Measurements from ENCODE around the gene NQO2. TPM values are rescaled to one million over a fixed set of nuclear protein-coding genes. Genes with fewer than 3 reads are reported as not detected.
A peak's percentile ranks its signal among the peaks of the same experiment; 100 is the strongest.
"Not testable (repeated sequence)": the region's sequence is repeated elsewhere in the genome, so short reads cannot be mapped to it uniquely, and the experiment has no call there.

The NQO2 gene
- total RNA-seq, 1 donor from 2014 or later: 5.7 TPM

- Histone ChIP-seq H3K27me3 (ENCODE audit: control insufficient read depth in 3 of 3, insufficient read depth in 3 of 3, low read length in 3 of 3) (no peaks in the 10 kb centered on the region), H3K4me1 (ENCODE audit: control insufficient read depth in 3 of 3, insufficient read depth in 3 of 3, low read length in 3 of 3) (peaks cover 8 to 19% (median 9%) of the 10 kb centered on the region in 3 donors), H3K4me3 (ENCODE audit: low read length in 3 of 3) (peak overlapping the region; percentile 94 to 98 (median 95)), H3K27ac (ENCODE audit: low read depth, low read length) (peak overlapping the region; percentile 98), H3K9me3 (ENCODE audit: control insufficient read depth in 3 of 3, low read length in 3 of 3) (no peaks in the 10 kb centered on the region), H3K36me3 (ENCODE audit: control insufficient read depth in 3 of 3, insufficient read depth in 3 of 3, low read length in 3 of 3) (no peaks in the 10 kb centered on the region), H3K9ac (ENCODE audit: low read depth in 1 of 3, low read length in 3 of 3) (peak overlapping the region; percentile 90 to 95 (median 92))
Measured at GRCh38 chr6:2988094-2988425, 11.6 kb upstream of the NQO2 start.

DNA sequence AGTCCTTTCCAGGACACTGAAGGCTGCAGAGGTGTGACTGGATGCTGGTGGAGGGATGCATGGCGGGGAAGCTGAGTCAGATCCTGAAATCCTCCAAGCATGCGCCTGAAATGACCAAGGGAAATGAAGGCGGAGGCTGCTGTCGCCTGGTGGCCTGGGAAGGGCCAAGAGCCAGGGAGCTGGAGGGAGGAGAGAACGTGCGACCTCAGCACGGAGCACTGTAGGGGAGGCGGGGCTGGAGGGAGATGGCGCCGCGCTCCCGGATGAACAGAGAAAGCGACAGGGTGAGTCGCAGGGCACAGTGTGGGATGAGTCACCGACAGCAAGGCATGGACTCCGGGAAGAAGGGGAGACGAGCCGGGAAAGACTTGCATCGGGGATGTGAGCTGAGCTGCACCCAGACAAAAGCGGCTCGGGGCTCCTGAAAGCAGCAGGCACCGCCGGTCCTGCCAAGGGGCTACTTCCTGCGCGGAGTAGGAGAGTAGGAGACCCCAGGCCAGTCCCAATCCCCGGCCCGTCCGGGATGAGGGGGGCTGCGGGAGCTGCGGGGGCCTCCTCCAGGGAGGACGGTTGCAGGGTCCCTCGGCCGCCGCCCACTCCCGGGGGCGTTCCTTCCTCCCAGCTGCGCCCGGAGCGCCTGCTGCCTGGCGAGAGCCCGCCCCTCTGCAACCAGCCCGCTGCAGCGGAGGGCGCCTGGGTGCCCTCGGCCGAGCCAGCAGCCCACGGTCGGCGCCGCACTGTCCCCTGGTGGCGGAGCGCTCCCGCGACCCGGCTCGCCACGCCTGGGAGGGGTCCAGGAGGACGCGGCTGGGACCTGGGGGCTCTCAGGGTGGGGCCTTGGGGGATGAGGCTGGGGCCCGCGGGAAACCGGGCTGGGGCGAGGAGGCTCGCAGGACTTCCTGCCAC, 11.0 kb upstream of the NQO2 start:
- Histone ChIP-seq H3K4me1 (ENCODE audit: control insufficient read depth in 3 of 3, insufficient read depth in 3 of 3, low read length in 3 of 3) (peaks cover 8 to 19% (median 9%) of the 10 kb centered on the region in 3 donors), H3K27me3 (ENCODE audit: control insufficient read depth in 3 of 3, insufficient read depth in 3 of 3, low read length in 3 of 3) (no peaks in the 10 kb centered on the region), H3K27ac (ENCODE audit: low read depth, low read length) (peak overlapping the region; percentile 98), H3K4me3 (ENCODE audit: low read length in 3 of 3) (peak overlapping the region; percentile 94 to 98 (median 95)), H3K9ac (ENCODE audit: low read depth in 1 of 3, low read length in 3 of 3) (peak overlapping the region; percentile 92 to 99 (median 95)), H3K9me3 (ENCODE audit: control insufficient read depth in 3 of 3, low read length in 3 of 3) (no peaks in the 10 kb centered on the region), H3K36me3 (ENCODE audit: control insufficient read depth in 3 of 3, insufficient read depth in 3 of 3, low read length in 3 of 3) (no peaks in the 10 kb centered on the region)

DNA sequence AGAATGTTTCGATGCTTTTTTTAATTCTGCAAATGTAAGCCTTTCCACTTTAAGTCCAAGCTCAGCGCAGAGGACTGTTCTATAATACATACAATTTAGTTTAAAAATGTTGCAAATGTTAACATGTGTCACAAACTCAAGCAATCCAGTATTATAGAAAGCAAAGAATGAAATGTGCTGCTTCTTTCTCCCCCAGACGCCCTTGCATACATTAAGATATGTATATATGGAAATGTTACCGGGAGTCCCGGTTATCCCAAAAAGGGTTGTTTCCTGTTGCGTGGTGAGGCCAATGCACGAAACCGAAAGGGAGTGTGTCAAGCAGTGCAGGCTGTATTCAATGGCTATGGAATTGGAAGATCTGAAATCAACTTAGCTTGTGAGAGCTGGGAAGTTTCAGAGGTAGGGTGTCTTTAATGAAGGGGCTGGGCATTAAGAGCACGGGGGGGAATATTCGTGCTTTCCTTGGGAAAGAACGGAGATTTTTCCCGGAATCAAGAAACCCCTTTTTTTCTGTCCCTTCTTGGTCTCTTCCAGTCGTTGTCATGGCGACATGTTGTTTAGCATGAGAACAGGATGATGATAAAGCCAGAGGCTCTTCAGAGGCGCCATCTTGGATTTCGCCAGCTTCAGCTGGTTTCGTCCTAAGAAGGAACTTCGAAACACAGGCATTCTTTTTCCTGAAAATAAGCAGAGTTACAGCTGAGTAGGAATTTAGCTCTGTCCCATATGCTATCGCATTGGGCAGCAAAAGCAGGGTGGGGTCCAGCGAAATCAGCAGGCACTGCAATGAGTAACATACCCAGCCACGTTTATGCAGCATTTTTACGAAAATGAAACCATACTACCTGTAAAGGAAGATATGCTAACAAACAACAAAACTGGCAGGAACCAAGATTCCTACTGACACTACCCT, 10.1 kb upstream of the NQO2 start:
- Histone ChIP-seq H3K27ac (ENCODE audit: low read depth, low read length) (peak overlapping the region; percentile 98), H3K36me3 (ENCODE audit: control insufficient read depth in 3 of 3, insufficient read depth in 3 of 3, low read length in 3 of 3) (no peaks in the 10 kb centered on the region), H3K27me3 (ENCODE audit: control insufficient read depth in 3 of 3, insufficient read depth in 3 of 3, low read length in 3 of 3) (no peaks in the 10 kb centered on the region), H3K9ac (ENCODE audit: low read depth in 1 of 3, low read length in 3 of 3) (peak overlapping the region; percentile 92 to 99 (median 95)), H3K4me1 (ENCODE audit: control insufficient read depth in 3 of 3, insufficient read depth in 3 of 3, low read length in 3 of 3) (peaks cover 8 to 19% (median 9%) of the 10 kb centered on the region in 3 donors), H3K9me3 (ENCODE audit: control insufficient read depth in 3 of 3, low read length in 3 of 3) (no peaks in the 10 kb centered on the region), H3K4me3 (ENCODE audit: low read length in 3 of 3) (peak overlapping the region; percentile 94 to 98 (median 95))

DNA sequence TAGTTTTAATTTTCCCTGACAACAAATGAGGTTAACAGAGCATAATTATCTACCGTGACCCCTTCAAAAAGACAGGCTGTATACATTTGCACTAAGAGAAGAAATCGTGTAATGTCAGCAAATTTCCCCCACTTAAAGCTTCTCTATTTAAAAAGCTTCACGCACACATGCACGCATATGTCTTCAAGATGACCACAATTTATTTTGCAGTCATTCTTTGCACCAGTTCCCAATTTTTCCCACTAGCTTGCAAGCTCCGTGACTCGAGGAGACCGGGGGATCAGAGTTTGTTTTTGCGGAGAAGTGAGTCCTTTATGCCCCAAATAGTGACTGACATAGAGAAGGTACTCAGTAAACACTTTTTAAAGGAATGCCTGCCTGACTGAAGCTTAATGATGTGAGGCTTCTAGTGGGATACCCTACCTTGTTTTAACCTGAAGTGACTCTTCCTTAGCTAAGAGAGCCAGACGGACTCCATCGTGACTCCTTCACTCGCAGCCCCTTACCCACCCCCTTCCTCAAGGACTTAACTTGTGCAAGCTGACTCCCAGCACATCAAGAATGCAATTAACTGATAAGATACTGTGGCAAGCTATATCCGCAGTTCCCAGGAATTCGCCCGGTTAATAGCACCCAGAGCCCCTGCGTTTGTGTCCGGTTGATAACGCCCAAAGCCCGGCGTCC, 9.3 kb upstream of the NQO2 start:
- Histone ChIP-seq H3K27me3 (ENCODE audit: control insufficient read depth in 3 of 3, insufficient read depth in 3 of 3, low read length in 3 of 3) (no peaks in the 10 kb centered on the region), H3K9me3 (ENCODE audit: control insufficient read depth in 3 of 3, low read length in 3 of 3) (no peaks in the 10 kb centered on the region), H3K9ac (ENCODE audit: low read depth in 1 of 3, low read length in 3 of 3) (peak overlapping the region; percentile 92 to 99 (median 95)), H3K4me3 (ENCODE audit: low read length in 3 of 3) (peak overlapping the region; percentile 94 to 98 (median 95)), H3K4me1 (ENCODE audit: control insufficient read depth in 3 of 3, insufficient read depth in 3 of 3, low read length in 3 of 3) (peaks cover 8 to 19% (median 9%) of the 10 kb centered on the region in 3 donors), H3K36me3 (ENCODE audit: control insufficient read depth in 3 of 3, insufficient read depth in 3 of 3, low read length in 3 of 3) (no peaks in the 10 kb centered on the region), H3K27ac (ENCODE audit: low read depth, low read length) (peak overlapping the region; percentile 98)

DNA sequence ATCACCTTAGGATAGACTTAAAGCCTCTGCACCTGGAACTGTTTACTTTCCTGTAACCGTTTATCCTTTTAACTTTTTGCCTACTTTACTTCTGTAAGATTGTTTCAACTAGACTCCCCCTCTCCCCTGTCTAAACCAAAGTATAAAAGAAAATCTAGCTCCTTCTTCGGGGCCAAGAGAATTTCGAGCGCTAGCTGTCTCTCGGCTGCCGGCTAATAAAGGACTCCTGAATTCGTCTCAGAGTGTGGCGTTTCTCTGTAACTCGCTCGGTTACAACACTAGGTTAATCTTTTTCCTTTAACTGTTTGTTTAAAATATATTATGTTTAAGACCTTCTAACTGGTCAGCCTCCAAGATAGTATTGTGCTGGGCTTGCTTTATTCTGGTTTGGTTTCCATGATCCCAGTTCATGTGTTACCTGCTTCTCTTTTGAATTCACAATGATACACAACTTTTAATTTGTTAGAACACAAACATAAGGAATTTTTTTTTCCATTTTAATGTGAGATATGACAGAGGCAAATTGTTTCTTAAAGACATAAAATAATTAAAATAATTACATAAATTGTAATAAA, 8.7 kb upstream of the NQO2 start:
- Histone ChIP-seq H3K27me3 (ENCODE audit: control insufficient read depth in 3 of 3, insufficient read depth in 3 of 3, low read length in 3 of 3) (no peaks in the 10 kb centered on the region), H3K4me3 (ENCODE audit: low read length in 3 of 3) (peak overlapping the region; percentile 94 to 98 (median 95)), H3K4me1 (ENCODE audit: control insufficient read depth in 3 of 3, insufficient read depth in 3 of 3, low read length in 3 of 3) (peaks cover 8 to 19% (median 9%) of the 10 kb centered on the region in 3 donors), H3K9me3 (ENCODE audit: control insufficient read depth in 3 of 3, low read length in 3 of 3) (no peaks in the 10 kb centered on the region), H3K9ac (ENCODE audit: low read depth in 1 of 3, low read length in 3 of 3) (peak overlapping the region; percentile 92 to 99 (median 95)), H3K27ac (ENCODE audit: low read depth, low read length) (peak overlapping the region; percentile 98), H3K36me3 (ENCODE audit: control insufficient read depth in 3 of 3, insufficient read depth in 3 of 3, low read length in 3 of 3) (no peaks in the 10 kb centered on the region)

DNA sequence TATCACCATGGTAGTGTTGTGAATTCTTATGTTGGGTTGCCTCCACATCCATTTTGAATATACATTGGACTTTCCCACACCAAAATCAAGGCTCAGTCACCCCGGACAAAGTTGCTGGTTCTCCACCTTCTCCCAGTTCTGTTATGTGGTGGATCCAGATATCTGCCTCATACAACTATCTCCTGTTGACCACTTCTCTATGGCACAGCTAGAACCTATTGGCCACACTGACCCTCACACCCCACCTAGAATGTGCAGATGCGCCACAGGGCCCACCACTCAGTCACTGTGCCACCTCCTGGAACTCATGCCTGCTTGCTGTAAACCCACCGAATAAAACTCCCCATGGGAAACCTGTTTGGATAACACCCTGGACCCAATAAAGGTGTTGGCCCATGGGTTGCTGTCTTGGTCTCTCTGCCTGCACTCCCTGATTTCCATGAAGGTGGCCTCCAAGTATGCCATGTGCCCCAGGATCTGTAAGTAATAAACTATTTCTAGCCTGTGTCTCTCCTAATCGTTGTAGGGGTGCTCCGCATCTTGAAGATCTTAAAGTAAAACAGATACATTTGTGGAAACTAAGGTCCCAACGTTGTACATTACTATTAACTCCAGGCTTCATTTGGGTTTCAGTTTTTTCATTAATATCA, 7.2 kb upstream of the NQO2 start:
- Histone ChIP-seq H3K4me3 (ENCODE audit: low read length in 3 of 3) (no peak overlapping the region), H3K36me3 (ENCODE audit: control insufficient read depth in 3 of 3, insufficient read depth in 3 of 3, low read length in 3 of 3) (no peaks in the 10 kb centered on the region)

DNA sequence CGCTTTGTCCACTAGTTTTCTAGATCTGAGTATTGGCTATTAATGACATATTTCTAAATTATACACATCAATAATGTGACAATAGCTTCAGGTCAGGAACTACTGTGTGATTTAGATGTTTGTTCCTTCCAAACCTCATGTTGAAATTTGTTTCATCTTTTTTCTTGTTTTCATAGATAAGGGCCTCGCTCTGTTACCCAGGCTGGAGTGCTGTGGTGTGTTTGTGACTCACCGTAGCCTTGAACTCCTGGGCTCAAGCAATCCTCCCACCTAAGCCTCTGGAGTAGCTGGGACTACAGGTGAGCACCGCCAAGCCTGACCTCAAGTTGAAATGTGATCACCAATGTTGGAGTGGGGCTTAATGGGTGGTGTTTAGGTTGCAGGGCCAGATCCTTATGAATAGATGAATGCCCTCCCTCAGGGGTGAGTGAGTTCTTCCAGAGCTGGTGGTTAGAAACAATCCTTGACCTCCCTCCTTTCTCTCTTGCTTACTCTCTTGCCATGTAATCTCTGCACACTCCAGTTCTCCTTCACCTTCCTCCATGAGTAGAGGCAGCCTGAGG, 5.9 kb upstream of the NQO2 start:
- Histone ChIP-seq H3K36me3 (ENCODE audit: control insufficient read depth in 3 of 3, insufficient read depth in 3 of 3, low read length in 3 of 3) (no peaks in the 10 kb centered on the region), H3K9ac (ENCODE audit: low read depth in 1 of 3, low read length in 3 of 3) (no peak overlapping the region), H3K9me3 (ENCODE audit: control insufficient read depth in 3 of 3, low read length in 3 of 3) (no peaks in the 10 kb centered on the region), H3K4me3 (ENCODE audit: low read length in 3 of 3) (no peak overlapping the region), H3K27me3 (ENCODE audit: control insufficient read depth in 3 of 3, insufficient read depth in 3 of 3, low read length in 3 of 3) (no peaks in the 10 kb centered on the region), H3K4me1 (ENCODE audit: control insufficient read depth in 3 of 3, insufficient read depth in 3 of 3, low read length in 3 of 3) (peaks cover 5 to 7% (median 5%) of the 10 kb centered on the region in 3 donors), H3K27ac (ENCODE audit: low read depth, low read length) (no peak overlapping the region)

More for the DNA sequence above, 7.2 kb upstream of the NQO2 start:
- Histone ChIP-seq H3K9me3 (ENCODE audit: control insufficient read depth in 3 of 3, low read length in 3 of 3) (no peaks in the 10 kb centered on the region), H3K27me3 (ENCODE audit: control insufficient read depth in 3 of 3, insufficient read depth in 3 of 3, low read length in 3 of 3) (no peaks in the 10 kb centered on the region), H3K4me1 (ENCODE audit: control insufficient read depth in 3 of 3, insufficient read depth in 3 of 3, low read length in 3 of 3) (peaks cover 8 to 13% (median 9%) of the 10 kb centered on the region in 3 donors), H3K27ac (ENCODE audit: low read depth, low read length) (no peak overlapping the region), H3K9ac (ENCODE audit: low read depth in 1 of 3, low read length in 3 of 3) (no peak overlapping the region)

GRCh38 chr6:2998249-2998997, 1.3 kb upstream of the NQO2 start:
- peak overlapping the region; percentile 60 for H3K27ac ChIP-seq (ENCODE audit: low read depth, low read length)
- not testable (repeated sequence) for H3K27me3 ChIP-seq (ENCODE audit: control insufficient read depth in 3 of 3, insufficient read depth in 3 of 3, low read length in 3 of 3); H3K36me3 ChIP-seq (ENCODE audit: control insufficient read depth in 3 of 3, insufficient read depth in 3 of 3, low read length in 3 of 3); H3K9me3 ChIP-seq (ENCODE audit: control insufficient read depth in 3 of 3, low read length in 3 of 3)
- peaks cover 15 to 30% (median 22%) of the 10 kb centered on the region in 3 donors for H3K4me1 ChIP-seq (ENCODE audit: control insufficient read depth in 3 of 3, insufficient read depth in 3 of 3, low read length in 3 of 3)
- H3K9ac ChIP-seq (ENCODE audit: low read depth in 1 of 3, low read length in 3 of 3): peak overlapping the region in 2 of 3 donors; percentile 70 to 80
- H3K4me3 ChIP-seq (ENCODE audit: low read length in 3 of 3): peak overlapping the region; percentile 73 to 83 (median 80)

All from skeletal muscle tissue (tissue), 4 donors.